ENCODE data around the gene TBX10. TPM values are rescaled to one million over a fixed set of nuclear protein-coding genes. Genes with fewer than 3 reads are reported as not detected.

The TBX10 gene
- total RNA-seq, 1 experiment from 2014 or later: not detected

DNA sequence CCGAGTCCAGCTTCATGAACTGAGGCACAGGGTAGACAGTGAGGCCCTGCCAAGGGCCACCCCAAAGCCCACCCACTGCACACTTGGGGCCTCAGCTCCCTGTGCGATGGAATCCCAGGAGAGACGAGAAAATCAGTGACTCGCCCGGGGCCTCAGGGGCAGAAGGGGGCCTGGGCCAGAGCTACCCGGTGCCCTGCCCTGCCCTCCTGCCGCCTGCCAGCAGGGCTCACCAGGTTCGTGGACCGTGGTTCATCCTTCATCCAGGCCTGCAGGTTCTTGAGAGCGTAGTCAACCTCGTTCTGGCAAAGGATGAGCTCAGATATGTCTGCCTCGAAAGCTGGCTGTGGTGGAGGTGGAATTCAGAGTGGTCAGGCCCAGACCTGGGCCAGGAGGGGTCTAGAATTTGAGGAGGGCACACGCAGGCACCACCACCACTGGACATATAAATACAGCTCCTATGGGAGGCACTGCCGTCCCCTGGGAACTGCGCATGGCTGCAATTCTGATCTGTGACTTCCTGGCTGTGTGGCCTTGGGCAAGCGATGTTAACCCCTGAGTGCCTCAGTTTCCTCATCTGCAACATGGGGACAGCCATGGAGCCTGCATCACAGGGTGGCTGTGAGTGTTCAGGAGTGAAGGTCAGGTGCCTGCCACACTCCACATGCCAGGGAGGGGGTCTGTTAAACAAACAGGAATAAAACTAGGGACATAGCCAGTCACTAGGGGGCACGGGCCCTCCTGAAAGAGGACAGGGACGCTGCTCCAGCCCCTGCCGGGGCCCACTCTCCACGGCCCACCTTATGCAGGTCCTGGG lies 27.3 kb upstream of the TBX10 start:
- Histone ChIP-seq H3K9me3 (ENCODE audit: control insufficient read depth in 1 of 2, insufficient read depth in 1 of 2, low read depth in 1 of 2, low read length in 2 of 2) (no peaks in the 10 kb centered on the region), H3K27me3 (ENCODE audit: insufficient read depth, low read length) (no peaks in the 10 kb centered on the region), H3K4me3 (replicated peaks in 1 of 2; ENCODE audit: low read depth in 1 of 2, low read length in 2 of 2) (no peak overlapping the region), H4K20me1 (ENCODE audit: insufficient read depth) (no peaks in the 10 kb centered on the region), H3K4me2 (ENCODE audit: low read length) (no peak overlapping the region), H3K36me3 (ENCODE audit: control insufficient read depth in 1 of 2, insufficient read depth in 2 of 2, low read length in 2 of 2) (no peaks in the 10 kb centered on the region), H3K79me2 (ENCODE audit: insufficient read depth, low read length) (no peaks in the 10 kb centered on the region), H3K4me1 (ENCODE audit: control insufficient read depth in 1 of 2, insufficient read depth in 2 of 2, low read length in 2 of 2) (no peaks in the 10 kb centered on the region; a peak in 1 of 4 replicates), H3K9ac (ENCODE audit: low read length) (no peak overlapping the region), H3K9me2 (ENCODE audit: insufficient read depth) (no peaks in the 10 kb centered on the region), H3K27ac (ENCODE audit: low read depth, low read length) (no peak overlapping the region; the same call in 1 of the 2 replicates), H2AFZ (ENCODE audit: low read depth, low read length, poor library complexity, severe bottlenecking) (no peak overlapping the region)
- no peak for ATAC-seq
- POLR2A ChIA-PET: no interaction called here
- intact Hi-C loops (cut with micrococcal nuclease): no loop called here
- BruUV-seq (replicated peaks): no TSS peak
- TF ChIP-seq FOSL1 (IDR thresholded peaks at IDR 0.05; ENCODE audit: low read depth): no peak
- no peak for TF ChIP-seq YY1 (IDR thresholded peaks at IDR 0.05; ENCODE audit: extremely low read depth, insufficient replicate concordance, low read depth, low read length)
- TF ChIP-seq SP1 (IDR thresholded peaks at IDR 0.05; ENCODE audit: low read depth): no peak
- TF ChIP-seq, protein P1, sequence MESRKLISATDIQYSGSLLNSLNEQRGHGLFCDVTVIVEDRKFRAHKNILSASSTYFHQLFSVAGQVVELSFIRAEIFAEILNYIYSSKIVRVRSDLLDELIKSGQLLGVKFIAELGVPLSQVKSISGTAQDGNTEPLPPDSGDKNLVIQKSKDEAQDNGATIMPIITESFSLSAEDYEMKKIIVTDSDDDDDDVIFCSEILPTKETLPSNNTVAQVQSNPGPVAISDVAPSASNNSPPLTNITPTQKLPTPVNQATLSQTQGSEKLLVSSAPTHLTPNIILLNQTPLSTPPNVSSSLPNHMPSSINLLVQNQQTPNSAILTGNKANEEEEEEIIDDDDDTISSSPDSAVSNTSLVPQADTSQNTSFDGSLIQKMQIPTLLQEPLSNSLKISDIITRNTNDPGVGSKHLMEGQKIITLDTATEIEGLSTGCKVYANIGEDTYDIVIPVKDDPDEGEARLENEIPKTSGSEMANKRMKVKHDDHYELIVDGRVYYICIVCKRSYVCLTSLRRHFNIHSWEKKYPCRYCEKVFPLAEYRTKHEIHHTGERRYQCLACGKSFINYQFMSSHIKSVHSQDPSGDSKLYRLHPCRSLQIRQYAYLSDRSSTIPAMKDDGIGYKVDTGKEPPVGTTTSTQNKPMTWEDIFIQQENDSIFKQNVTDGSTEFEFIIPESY (IDR thresholded peaks at IDR 0.05; ENCODE audit: extremely low read depth, insufficient replicate concordance, low read length): no peak
- TF ChIP-seq CBX3 (IDR thresholded peaks at IDR 0.05; ENCODE audit: low read depth): no peak
- no peak for TF ChIP-seq EGR1 (IDR thresholded peaks at IDR 0.05; ENCODE audit: low read depth)
- TF ChIP-seq, protein P2, sequence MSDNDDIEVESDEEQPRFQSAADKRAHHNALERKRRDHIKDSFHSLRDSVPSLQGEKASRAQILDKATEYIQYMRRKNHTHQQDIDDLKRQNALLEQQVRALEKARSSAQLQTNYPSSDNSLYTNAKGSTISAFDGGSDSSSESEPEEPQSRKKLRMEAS (IDR thresholded peaks at IDR 0.05): no peak
- TF ChIP-seq EZH2 (IDR thresholded peaks at IDR 0.05): no peak
- TF ChIP-seq POLR2AphosphoS5 (IDR thresholded peaks at IDR 0.05; ENCODE audit: low read depth, low read length): no peak
- no peak for TF ChIP-seq TCF7L2 (IDR thresholded peaks at IDR 0.05; ENCODE audit: borderline replicate concordance, extremely low read depth, insufficient read depth, insufficient read length)
- no peak for TF ChIP-seq JUND (IDR thresholded peaks at IDR 0.05)
- TF ChIP-seq CEBPB (IDR thresholded peaks at IDR 0.05; ENCODE audit: low read depth): no peak
- TF ChIP-seq ELF1 (IDR thresholded peaks at IDR 0.05; ENCODE audit: borderline replicate concordance, low read depth): no peak
- RAD21 ChIA-PET (ENCODE audit: low non-redundant PET in 1 of 2, low total read pairs in 2 of 2, uncharacterized antibody in 2 of 2, unreplicated experiment in 2 of 2): no interaction called here
- no peak for DNase-seq (ENCODE audit: low read depth, low spot score)
- CTCF ChIA-PET: interaction anchor here (1.0 to 1.2 kb wide), 2 partner anchors 7 to 52 kb away, joined by 3 to 4 read pairs; no protein-coding TSS in a partner anchor

All from HCT116 (cell line).